Left ventricle myocardium inferior (tissue), 1 donor: Measurements from ENCODE around the gene LINC00305. TPM values are rescaled to one million over a fixed set of nuclear protein-coding genes. Genes with fewer than 3 reads are reported as not detected.

Source experiments
- DNase-seq: peaks from one replicate; pipeline ENCODE4 v3.0.0-alpha.2; 2020
- H3K27ac ChIP-seq: fragments of 200-600 bp; replicated peaks from 2 replicates; pipeline ENCODE4 v1.8.0; 2021
- H3K27me3 ChIP-seq: fragments of 200-600 bp; 2 replicates; pipeline ENCODE4 v1.8.0; 2021; ENCODE audit warnings: low read depth
- H3K36me3 ChIP-seq: fragments of 200-600 bp; 2 replicates; pipeline ENCODE4 v1.8.0; 2021
- H3K4me1 ChIP-seq: fragments of 200-600 bp; 2 replicates; pipeline ENCODE4 v1.8.0; 2021
- H3K4me3 ChIP-seq: fragments of 200-600 bp; 2 replicates; pipeline ENCODE4 v1.8.0; 2021; ENCODE audit warnings: mild to moderate bottlenecking, moderate library complexity
- H3K9me3 ChIP-seq: fragments of 200-600 bp; replicated peaks from 2 replicates; pipeline ENCODE4 v1.8.0; 2021
- intact Hi-C: fragments of 100-400 bp; cut with micrococcal nuclease; formaldehyde crosslinking; loops from one replicate; pipeline ENCODE4 v1.11.0; 2022
- total RNA-seq: library from RNA; stranded (reverse); fragmentation: NEBNext Ultra II Directional; extraction: Animal tissue kit (Norgen Biotek cat#: 25700); gene quantifications from one replicate; pipeline ENCODE4 v1.2.1, GENCODE V29; 2021
- TF ChIP-seq, protein P1 (sequence below): fragments of 200-600 bp; IDR thresholded peaks from 2 replicates; pipeline ENCODE4 v1.8.0; 2021; ENCODE audit warnings: antibody characterized with exemption, mild to moderate bottlenecking, borderline replicate concordance
- donor health status: DM: no; HTN: yes; CAD: no; lungs with severe emphysema.

Gene LINC00305
- total RNA-seq, 1 donor from 2014 or later, result not detected

DNA sequence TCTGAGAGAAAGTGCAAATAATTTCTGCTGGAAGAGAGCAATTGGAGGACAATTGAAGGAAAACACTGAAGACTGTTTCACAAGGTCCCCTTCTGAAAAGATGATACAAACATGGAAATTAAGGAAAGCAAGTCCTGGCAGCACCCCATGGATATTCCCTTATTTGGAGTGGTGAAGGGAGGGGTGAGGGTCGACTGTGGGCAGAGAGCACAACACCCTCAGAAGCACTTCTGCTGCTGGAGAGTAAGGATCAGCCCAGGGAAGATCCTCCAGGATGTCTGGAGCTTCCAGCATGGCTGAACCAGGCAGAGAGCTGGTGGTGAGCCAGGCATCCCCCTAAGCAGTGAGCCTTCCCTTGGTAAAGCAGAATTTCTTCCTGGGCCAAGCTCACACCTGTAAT lies 54.7 kb downstream of the LINC00305 start:
- Histone ChIP-seq H3K9me3 (no peaks in the 10 kb centered on the region), H3K36me3 (no peaks in the 10 kb centered on the region), H3K27me3 (peaks cover 4% of the 10 kb centered on the region), H3K4me3 (no peak overlapping the region), H3K27ac (no peak overlapping the region), H3K4me1 (no peaks in the 10 kb centered on the region)
- TF ChIP-seq, protein P1, sequence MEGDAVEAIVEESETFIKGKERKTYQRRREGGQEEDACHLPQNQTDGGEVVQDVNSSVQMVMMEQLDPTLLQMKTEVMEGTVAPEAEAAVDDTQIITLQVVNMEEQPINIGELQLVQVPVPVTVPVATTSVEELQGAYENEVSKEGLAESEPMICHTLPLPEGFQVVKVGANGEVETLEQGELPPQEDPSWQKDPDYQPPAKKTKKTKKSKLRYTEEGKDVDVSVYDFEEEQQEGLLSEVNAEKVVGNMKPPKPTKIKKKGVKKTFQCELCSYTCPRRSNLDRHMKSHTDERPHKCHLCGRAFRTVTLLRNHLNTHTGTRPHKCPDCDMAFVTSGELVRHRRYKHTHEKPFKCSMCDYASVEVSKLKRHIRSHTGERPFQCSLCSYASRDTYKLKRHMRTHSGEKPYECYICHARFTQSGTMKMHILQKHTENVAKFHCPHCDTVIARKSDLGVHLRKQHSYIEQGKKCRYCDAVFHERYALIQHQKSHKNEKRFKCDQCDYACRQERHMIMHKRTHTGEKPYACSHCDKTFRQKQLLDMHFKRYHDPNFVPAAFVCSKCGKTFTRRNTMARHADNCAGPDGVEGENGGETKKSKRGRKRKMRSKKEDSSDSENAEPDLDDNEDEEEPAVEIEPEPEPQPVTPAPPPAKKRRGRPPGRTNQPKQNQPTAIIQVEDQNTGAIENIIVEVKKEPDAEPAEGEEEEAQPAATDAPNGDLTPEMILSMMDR, result no peak
- intact Hi-C loops, result no loop called here
- no peak for DNase-seq

DNA sequence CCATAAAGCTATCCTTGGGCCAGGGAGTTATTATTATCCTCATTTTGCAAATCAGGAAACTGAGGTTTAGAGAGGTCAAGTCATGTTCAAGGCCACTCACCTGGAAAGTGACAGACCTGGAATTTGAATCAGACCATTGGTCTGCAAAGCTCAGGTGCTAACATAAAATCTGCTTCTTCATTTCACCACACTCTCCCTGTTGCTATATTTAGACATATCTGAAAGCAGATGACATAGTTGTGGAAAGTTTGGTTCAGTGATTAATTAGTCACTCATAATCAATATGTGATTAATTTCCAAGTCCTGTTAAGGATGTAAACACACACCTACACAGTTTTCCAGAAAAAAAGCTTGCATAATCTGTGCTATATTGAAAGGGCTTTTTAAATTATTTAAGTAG lies 57.4 kb downstream of the LINC00305 start:
- peaks cover 4% of the 10 kb centered on the region for H3K27me3 ChIP-seq
- H3K9me3 ChIP-seq, result no peaks in the 10 kb centered on the region
- H3K27ac ChIP-seq, result no peak overlapping the region
- no peaks in the 10 kb centered on the region for H3K4me1 ChIP-seq
- no peak for DNase-seq
- intact Hi-C loops, result no loop called here
- no peaks in the 10 kb centered on the region for H3K36me3 ChIP-seq
- H3K4me3 ChIP-seq, result no peak overlapping the region
- TF ChIP-seq, protein P1, result no peak

DNA sequence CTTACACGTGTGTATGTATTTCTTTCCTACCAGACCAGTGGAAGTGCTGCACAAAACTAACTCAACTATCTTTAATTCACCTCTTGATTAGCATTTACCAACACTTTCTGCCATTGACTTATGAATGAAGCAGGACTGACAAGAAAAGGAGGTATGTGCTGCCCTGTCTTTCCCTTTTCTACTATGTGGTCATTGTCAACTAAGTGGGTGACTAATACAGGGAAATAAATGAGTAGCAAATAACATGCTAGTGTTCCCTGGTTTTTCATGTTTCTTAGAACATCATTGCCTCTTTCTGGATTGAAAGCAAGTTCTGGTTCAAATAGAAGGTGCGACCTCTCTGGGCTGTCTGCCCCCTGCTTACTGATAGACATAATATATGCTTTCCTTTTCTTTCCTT lies 58.0 kb downstream of the LINC00305 start:
- H3K36me3 ChIP-seq, result no peaks in the 10 kb centered on the region
- H3K9me3 ChIP-seq, result no peaks in the 10 kb centered on the region
- no peak for DNase-seq
- H3K27me3 ChIP-seq, result peaks cover 4% of the 10 kb centered on the region
- intact Hi-C loops, result no loop called here
- H3K27ac ChIP-seq, result no peak overlapping the region
- TF ChIP-seq, protein P1, result no peak
- no peaks in the 10 kb centered on the region for H3K4me1 ChIP-seq
- no peak overlapping the region for H3K4me3 ChIP-seq

DNA sequence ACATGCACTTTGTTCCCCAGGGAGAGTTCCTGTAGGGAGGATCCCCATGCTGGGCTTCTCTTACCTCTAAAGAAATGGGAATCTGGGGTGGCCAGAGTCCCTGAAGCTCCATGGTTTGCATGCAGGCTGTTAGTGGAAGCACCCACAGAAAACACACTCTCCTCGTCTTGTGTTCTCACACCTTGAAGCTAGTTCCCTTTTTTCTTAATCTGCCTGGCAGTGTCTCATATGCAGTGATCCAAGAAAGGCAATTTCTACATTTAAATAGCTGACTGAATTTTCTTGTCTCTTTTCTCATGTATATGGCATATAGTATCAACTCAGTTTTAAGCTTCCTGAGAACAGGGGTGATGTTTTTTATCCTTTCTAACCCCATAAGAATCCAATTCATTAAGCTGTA lies 65.0 kb downstream of the LINC00305 start:
- no peaks in the 10 kb centered on the region for H3K9me3 ChIP-seq
- H3K27ac ChIP-seq, result no peak overlapping the region
- no peak for DNase-seq
- no peaks in the 10 kb centered on the region for H3K36me3 ChIP-seq
- TF ChIP-seq, protein P1, result no peak
- intact Hi-C loops, result no loop called here
- no peaks in the 10 kb centered on the region for H3K27me3 ChIP-seq
- no peak overlapping the region for H3K4me3 ChIP-seq
- no peaks in the 10 kb centered on the region for H3K4me1 ChIP-seq

DNA sequence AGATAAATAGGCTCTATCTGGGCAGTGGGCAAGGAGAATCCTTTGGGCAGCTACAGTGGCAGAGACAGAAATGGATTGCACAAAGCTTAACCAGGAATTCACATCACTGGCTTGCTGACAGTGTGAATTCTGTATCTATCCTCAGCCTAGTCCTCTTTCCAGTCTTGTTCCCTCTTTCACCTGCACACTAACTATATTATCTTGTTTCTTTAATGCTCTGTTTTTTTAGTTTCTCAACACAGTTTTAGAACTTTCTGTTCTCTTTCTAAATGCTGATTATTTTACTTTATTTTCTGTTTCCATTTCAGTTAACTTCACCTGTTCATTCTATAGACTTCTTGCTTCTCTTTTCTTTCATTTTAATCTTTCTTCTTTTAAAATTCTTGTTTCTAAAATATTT lies 66.4 kb downstream of the LINC00305 start:
- intact Hi-C loops, result no loop called here
- Histone ChIP-seq H3K36me3 (no peaks in the 10 kb centered on the region), H3K4me3 (no peak overlapping the region), H3K27ac (no peak overlapping the region), H3K4me1 (no peaks in the 10 kb centered on the region), H3K27me3 (no peaks in the 10 kb centered on the region), H3K9me3 (no peaks in the 10 kb centered on the region)
- no peak for DNase-seq
- TF ChIP-seq, protein P1, result no peak

DNA sequence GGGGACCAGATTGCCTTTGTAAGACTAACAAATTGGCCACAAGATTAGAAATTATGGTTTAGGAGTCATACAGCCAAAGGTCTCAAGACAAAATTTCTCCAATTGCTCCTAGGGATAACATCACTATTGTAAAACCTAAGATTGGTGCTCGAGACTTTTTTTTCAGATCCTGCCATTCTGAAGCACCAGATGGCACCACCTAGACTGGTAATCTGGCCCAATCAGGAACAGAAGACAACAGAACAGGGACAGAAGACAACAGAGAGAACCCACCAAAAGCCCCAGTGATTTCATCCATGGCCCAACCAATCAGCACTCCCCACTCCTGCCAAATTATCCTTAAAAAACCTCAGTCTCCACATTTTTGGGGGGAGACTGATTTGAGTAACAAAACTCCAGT lies 66.8 kb downstream of the LINC00305 start:
- DNase-seq, result no peak
- Histone ChIP-seq H3K36me3 (no peaks in the 10 kb centered on the region), H3K27me3 (no peaks in the 10 kb centered on the region), H3K4me1 (no peaks in the 10 kb centered on the region), H3K4me3 (no peak overlapping the region), H3K27ac (no peak overlapping the region), H3K9me3 (no peaks in the 10 kb centered on the region)
- TF ChIP-seq, protein P1, result no peak
- intact Hi-C loops, result no loop called here
